Stomach (tissue), 9 donors: ENCODE data around the gene HMHB1. TPM values are rescaled to one million over a fixed set of nuclear protein-coding genes. Genes with fewer than 3 reads are reported as not detected.
A peak's percentile ranks its signal among the peaks of the same experiment; 100 is the strongest.

ENCODE experiments used
- DNase-seq, 2 donors: peaks; one replicate each; pipeline versions ENCODE4 v3.0.0 to v3.0.0-alpha.2; 2013 to 2019
- H3K27ac ChIP-seq, 5 donors: fragments of 200-600 bp in 4 of 5; sonication (generic) in 4 of 5; one replicate each; pipeline ENCODE4 v1.5.1; 2013 to 2019; ENCODE audit warnings: mild to moderate bottlenecking in 1 of 5, moderate library complexity in 1 of 5
- H3K27me3 ChIP-seq, 3 donors: fragments of 200-600 bp; sonication (generic); one replicate each; pipeline ENCODE4 v1.5.1; 2017 to 2019; ENCODE audit warnings: mixed run types in 1 of 3
- H3K36me3 ChIP-seq, 4 donors: fragments of 200-600 bp; sonication (generic); 1 replicate in 3 of 4; 2 replicates in 1 of 4; pipeline ENCODE4 v1.5.1; 2016 to 2019
- H3K4me1 ChIP-seq, 4 donors: fragments of 200-600 bp; sonication (generic); one replicate each; pipeline ENCODE4 v1.5.1; 2016 to 2019
- H3K4me3 ChIP-seq, 4 donors: fragments of 200-600 bp; sonication (generic) in 3 of 4; one replicate each; pipeline ENCODE4 v1.5.1; 2016 to 2019; ENCODE audit warnings: mild to moderate bottlenecking in 1 of 4
- H3K9me3 ChIP-seq, 4 donors: fragments of 200-600 bp; sonication (generic); one replicate each; pipeline ENCODE4 v1.5.1; 2016 to 2019
- CTCF ChIP-seq, 7 experiments: fragments of 450-650 bp in 4 of 7; fragments of 200-600 bp in 3 of 7; sonication (generic) in 3 of 7; IDR thresholded peaks; one replicate each; pipeline ENCODE4 v1.5.1; 2016 to 2019; ENCODE audit warnings: antibody characterized with exemption in 7 of 7, control low read depth in 2 of 7, mild to moderate bottlenecking in 1 of 7
- EP300 ChIP-seq: sonication (generic); formaldehyde crosslinking; IDR thresholded peaks from one replicate; pipeline ENCODE4 v1.6.1; 2017; ENCODE audit warnings: antibody characterized with exemption
- POLR2A ChIP-seq, 4 donors: fragments of 450-650 bp; IDR thresholded peaks; one replicate each; pipeline ENCODE4 v1.6.1; 2016; ENCODE audit warnings: antibody characterized with exemption in 4 of 4, control low read depth in 2 of 4, mild to moderate bottlenecking in 1 of 4, moderate library complexity in 1 of 4
- POLR2AphosphoS5 ChIP-seq, 3 donors: sonication (generic); formaldehyde crosslinking; IDR thresholded peaks; one replicate each; pipeline ENCODE4 v1.6.1; 2016; ENCODE audit warnings: antibody characterized with exemption in 3 of 3
- WGBS, 5 donors: extraction: QIAGEN DNeasy Blood & Tissue Kit in 3 of 5; methylation state at CpG; one replicate each; pipeline versions ENCODE4 v1.1.5 to v1.1.7; 2013 to 2018; 5-methylcytosine and 5-hydroxymethylcytosine counted together
- intact Hi-C: fragments of 100-400 bp; cut with DNase I; formaldehyde crosslinking; loops from one replicate; pipeline ENCODE4 v1.15.1; 2023; ENCODE audit warnings: low total_unique reads
- polyA plus RNA-seq, 3 donors: library from polyadenylated mRNA; stranded (reverse); fragments of 200-250 nt; gene quantifications; one replicate each; pipeline ENCODE4 v1.2.3, GENCODE V29; 2013
- total RNA-seq, 5 donors: library from RNA; depleted of rRNA; stranded (reverse); fragments of >200 nt; gene quantifications; one replicate each; pipeline versions ENCODE4 v1.1.0 to v1.2.3, GENCODE V29; 2014 to 2016
- donor health status: healthy with polysubstance abuse.
- donor health status: Bipolar disorder and iron deficiency.
- donor health status: healthy.

HMHB1 gene
- total and polyA plus RNA-seq, 8 donors: not detected

- Histone ChIP-seq H3K27me3 (no peaks in the 10 kb centered on the region), H3K27ac (no peak overlapping the region), H3K36me3 (no peaks in the 10 kb centered on the region), H3K4me1 (no peaks in the 10 kb centered on the region), H3K9me3 (no peaks in the 10 kb centered on the region), H3K4me3 (no peak overlapping the region)
- peak in 1 of 2 donors; percentile 16 for DNase-seq
- TF ChIP-seq EP300: no peak
- no peak for TF ChIP-seq POLR2A (IDR thresholded peaks at IDR 0.05)
- intact Hi-C loops: no loop called here
Measured at GRCh38 chr5:143819716-143820115, 7.8 kb downstream of the HMHB1 start.

- Histone ChIP-seq H3K9me3 (no peaks in the 10 kb centered on the region), H3K27ac (no peak overlapping the region), H3K4me1 (peaks cover 0 to 5% (median 2%) of the 10 kb centered on the region in 4 donors), H3K4me3 (no peak overlapping the region), H3K27me3 (no peaks in the 10 kb centered on the region), H3K36me3 (no peaks in the 10 kb centered on the region)
- TF ChIP-seq POLR2AphosphoS5 (IDR thresholded peaks at IDR 0.05) (no peak), EP300 (no peak), POLR2A (IDR thresholded peaks at IDR 0.05) (no peak), CTCF (IDR thresholded peaks at IDR 0.05) (no peak)
- 84 to 93% (median 84%) methylated on average over 2 of the region's 2 CpGs for WGBS, 5 donors
- no peak for DNase-seq
- intact Hi-C loops: no loop called here
Measured at GRCh38 chr5:143820451-143820850, 8.5 kb downstream of the HMHB1 start.

GRCh38 chr5:143824851-143825720 lies 13.1 kb downstream of the HMHB1 start:
- 27 to 43% (median 37%) methylated on average over 8 of the region's 8 CpGs for WGBS, 5 donors
- Histone ChIP-seq H3K27ac (no peak overlapping the region), H3K4me1 (peaks cover 0 to 5% (median 2%) of the 10 kb centered on the region in 4 donors), H3K36me3 (no peaks in the 10 kb centered on the region), H3K4me3 (no peak overlapping the region), H3K9me3 (no peaks in the 10 kb centered on the region), H3K27me3 (no peaks in the 10 kb centered on the region)
- peak; percentile 87 to 92 for DNase-seq
- TF ChIP-seq POLR2AphosphoS5 (IDR thresholded peaks at IDR 0.05): peak in 1 of 3 donors; percentile 61
- no peak for TF ChIP-seq EP300
- TF ChIP-seq CTCF (IDR thresholded peaks at IDR 0.05): peak in 6 of 7 experiments; percentile 57 to 96 (median 89)
- intact Hi-C loops: loop anchor here (5.0 kb wide), 1 partner anchor 903 kb away; no protein-coding TSS in a partner anchor

- H3K4me1 ChIP-seq: peaks cover 0 to 5% (median 2%) of the 10 kb centered on the region in 4 donors
- H3K4me3 ChIP-seq: no peak overlapping the region
- peak in 1 of 2 donors; percentile 48 for DNase-seq
- no peak overlapping the region for H3K27ac ChIP-seq
- H3K36me3 ChIP-seq: no peaks in the 10 kb centered on the region
- intact Hi-C loops: loop anchor here (5.0 kb wide), 1 partner anchor 905 kb away; no protein-coding TSS in a partner anchor
- no peak for TF ChIP-seq POLR2AphosphoS5 (IDR thresholded peaks at IDR 0.05)
- no peak for TF ChIP-seq EP300
- TF ChIP-seq POLR2A (IDR thresholded peaks at IDR 0.05): no peak
- no peak for TF ChIP-seq CTCF (IDR thresholded peaks at IDR 0.05)
- H3K9me3 ChIP-seq: no peaks in the 10 kb centered on the region
- 28 to 48% (median 40%) methylated on average over 3 of the region's 3 CpGs for WGBS, 5 donors
- H3K27me3 ChIP-seq: no peaks in the 10 kb centered on the region
Measured at GRCh38 chr5:143826951-143827444, 15.0 kb downstream of the HMHB1 start.
